IPS DF 19.7 (cell line): Measurements from ENCODE around the gene TRIB2.

Experiments
- DNase-seq: peaks from one replicate; pipeline ENCODE4 v3.0.0-alpha.2; 2013; ENCODE audit warnings: low read depth, low spot score

The TRIB2 gene

GRCh38 chr2:12697617-12698016 lies 19.1 kb upstream of the TRIB2 start:
- DNase-seq: no peak

DNA sequence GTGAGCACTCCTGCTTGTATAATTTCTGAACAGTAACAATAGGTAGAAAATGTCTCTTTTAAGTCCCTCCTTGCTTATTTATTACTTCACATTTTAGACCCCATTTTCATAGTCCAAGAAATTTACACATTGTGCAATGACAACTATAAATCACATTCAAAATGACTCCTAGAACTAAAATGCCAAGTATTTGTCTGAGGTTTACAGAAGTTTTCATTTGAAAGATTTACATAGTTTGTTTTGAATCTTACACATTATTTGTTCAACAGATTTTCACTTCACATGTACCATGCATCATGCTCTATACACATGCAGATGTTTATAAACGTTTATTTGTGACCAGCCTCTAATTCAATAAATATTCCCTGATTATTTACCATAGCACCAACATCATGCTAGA lies 15.7 kb upstream of the TRIB2 start:
- no peak for DNase-seq

DNA sequence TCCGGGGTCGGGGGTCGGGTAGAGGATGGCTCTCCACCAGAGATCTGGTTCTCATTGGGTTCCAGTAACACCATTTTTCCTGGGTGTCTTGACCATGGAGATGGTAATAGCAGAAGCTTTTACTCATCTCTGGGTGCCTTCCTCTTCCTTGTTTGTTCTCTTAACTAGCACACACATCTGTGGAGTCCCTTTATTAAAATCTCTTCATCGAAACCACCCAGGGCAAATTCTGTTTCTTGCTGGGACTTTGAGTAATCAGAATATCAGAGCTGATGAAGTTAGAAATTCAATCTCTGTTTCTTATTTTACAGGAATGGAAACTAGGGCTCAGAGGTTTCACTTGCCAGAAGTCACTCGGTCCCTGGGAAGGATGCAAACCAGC lies 15.0 kb upstream of the TRIB2 start:
- no peak for DNase-seq

DNA sequence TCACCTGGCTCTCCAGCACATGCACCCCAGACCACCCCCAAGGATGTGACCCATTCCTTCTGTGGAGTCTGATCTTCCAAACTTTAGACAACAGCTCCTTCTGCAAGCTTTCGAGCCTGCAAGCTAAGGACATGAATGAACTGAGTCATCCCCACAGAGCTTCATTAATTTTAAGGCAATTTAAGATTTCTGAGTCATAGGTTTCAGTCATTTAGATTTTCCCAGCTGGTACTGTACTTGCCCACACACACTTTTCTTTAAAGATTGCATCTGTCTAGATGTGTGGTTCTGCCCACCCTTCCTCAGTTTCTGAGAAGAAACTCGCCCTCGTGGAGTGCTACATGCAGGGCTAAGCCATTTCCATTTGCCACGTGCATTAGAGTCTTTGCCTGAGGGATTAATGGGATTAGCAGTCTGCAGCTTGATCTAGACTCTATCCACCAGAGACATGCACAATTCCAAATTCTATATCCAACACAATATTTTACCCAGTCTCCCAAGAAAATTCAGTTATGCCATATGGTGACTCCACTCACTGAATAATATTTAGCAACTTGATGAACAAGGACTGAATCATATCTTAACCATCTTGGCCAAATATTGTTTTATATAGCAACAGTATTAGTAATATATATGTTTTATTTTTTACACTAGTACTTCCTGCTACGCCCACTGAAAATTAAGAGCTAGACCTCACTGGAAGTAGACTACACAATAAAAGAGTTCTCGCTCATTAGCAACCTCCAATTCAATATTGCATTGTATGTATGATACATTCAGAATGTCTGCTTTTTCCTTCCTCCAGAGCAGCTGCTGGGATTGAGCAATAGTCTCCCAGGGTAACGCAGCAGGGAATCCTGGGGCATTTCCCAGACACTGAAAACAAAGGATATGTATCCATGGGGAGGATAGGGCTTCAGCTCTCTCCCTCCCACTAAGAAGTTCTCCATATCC lies 14.3 kb upstream of the TRIB2 start:
- no peak for DNase-seq

- no peak for DNase-seq
Observed at GRCh38 chr2:12704378-12704777, 12.4 kb upstream of the TRIB2 start.

DNA sequence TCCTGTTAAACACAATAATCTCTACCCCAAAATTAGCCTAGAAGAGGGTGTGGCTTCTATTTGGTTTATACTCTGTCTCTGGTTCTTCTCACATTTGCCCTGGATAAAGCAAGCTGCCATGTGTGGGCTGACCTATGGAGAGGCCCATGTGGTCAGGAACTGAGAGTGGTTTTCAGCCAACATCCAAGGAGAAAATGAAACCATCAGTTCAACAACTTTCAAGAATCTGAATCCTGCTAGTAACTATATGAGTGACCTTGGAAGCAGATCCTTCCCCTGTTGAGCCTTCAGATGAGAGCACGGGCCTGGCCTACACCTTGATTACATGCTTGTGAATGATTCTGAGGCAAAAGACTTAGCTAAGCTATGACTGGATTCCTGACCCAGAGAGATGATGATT lies 11.5 kb upstream of the TRIB2 start:
- no peak for DNase-seq

DNA sequence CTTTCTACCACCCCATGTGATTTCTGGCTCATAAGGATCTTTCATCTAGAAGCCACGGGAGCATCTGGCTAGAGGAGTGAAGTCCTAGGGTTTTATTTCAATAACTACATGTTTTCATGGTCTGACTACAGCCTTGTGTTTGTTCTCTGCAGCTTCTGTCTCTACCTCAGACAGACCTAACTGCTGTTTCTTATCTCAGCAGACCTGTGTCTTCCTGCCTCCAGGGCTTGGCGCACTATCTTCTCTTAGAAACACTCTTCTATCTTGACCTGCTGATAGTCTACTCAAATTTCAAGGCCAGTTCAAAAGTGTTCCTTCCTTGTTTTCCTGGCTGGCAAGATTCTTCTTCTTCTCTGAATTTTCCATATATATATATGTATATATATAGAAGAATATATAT lies 11.0 kb upstream of the TRIB2 start:
- no peak for DNase-seq

DNA sequence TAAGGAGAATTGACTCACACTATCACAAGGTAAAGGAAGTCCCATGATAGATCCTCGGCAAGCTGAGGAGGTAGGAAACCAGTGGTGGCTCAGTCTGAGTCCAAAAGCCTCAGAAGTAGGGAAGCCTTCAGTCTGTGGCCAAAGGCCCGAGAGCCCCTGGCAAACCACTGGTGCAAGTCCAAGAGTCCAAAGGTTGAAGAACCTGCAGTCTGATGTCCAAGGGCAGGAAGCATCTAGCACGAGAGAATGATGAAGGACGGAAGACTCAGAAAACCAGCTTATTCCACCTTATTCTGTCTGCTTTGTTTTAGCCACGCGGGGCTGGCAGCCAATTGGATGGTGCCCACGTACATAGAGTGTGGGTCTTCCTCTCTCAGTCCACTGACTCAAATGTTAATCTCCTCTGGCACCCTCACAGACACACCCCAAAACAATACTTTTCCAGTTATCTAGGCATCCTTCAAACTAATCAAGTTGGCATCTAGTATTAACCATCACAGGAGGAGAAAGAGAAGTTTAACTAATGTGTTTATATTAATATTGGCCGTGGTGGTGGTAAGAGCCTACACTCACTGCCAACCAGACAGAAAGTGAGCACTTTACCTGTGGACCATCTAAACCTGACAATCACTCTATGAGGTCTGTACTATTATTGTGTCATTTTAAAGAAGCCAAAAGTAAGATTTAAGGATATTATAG lies 8.1 kb upstream of the TRIB2 start:
- DNase-seq: no peak

GRCh38 chr2:12709207-12709522 lies 7.6 kb upstream of the TRIB2 start:
- no peak for DNase-seq

DNA sequence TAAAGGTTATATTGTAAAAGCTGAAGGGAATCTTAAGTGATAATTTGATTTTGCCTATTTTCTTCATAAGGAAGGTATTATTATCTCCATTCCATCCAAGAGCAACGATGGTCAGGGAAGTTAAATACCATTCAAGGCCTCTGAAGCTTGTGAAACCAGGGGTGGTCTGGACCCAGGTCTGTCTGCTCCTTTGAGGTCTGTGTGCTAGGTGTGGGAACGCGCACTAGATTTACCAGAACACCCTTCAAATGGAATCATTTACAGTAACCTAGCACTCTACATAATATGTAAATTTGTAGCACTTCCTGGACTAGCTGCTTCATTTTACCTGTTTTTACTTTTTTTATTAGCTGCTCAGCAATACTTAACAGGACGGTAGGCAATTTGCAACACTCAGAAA lies 6.4 kb upstream of the TRIB2 start:
- no peak for DNase-seq

- DNase-seq: no peak
Observed at GRCh38 chr2:12711339-12711738, 5.4 kb upstream of the TRIB2 start.

DNA sequence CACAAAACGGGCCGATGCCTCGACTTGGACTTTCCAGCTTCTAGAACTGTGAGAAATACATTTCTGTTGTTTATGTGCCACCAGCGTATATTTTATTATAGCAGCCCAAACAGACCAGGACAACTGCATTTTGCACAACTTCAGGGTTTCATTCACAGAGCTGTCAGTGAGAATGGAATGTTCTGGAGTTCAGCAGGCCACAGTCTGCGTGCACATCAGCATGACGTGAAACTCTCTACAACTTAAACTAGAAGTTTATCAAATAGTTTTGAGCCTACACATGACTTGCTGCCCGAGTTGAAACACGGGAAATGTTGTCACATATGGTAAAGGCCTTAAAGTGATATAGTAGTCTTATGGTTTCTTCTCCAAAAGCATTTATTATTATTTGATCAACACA lies 3.9 kb upstream of the TRIB2 start:
- no peak for DNase-seq

- DNase-seq: no peak
Observed at GRCh38 chr2:12714391-12715221, 2.1 kb upstream of the TRIB2 start.

DNA sequence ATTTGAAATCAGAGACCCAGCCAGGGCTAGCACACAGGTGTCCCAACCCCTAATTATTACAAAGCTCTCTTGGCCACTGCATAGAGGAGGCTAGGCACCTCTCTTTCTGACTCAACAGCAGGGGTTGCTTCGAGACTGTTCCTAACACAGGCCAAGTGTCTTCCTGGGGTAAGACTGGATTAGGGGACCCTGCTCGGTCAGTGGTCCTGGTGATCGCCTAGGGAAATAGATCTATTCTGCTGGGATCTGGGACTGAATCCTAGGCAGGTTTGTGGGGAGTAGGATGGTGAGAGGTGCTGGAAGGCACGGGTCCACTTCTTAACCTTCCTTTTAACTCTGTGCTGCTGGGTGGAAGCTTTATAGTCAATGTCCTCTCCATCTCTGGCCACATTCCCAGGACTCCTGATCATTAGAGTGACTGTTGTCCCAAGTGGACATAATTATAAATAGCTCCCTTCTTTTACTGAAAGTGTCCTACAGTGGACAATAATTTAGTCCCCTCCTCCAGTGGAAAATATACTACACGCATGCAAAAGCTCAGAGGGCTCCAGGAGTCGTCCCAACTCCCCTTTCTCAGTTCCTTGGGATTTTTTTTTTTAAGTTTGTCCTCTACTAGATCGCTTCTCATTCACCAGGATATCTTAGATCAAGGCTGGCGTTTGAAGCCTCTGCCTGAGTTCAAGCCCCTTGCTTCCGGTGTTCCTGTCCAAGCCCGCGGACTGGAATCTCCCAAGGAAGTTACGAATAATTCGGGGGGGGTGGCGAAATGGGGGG lies 1.3 kb upstream of the TRIB2 start:
- no peak for DNase-seq

DNA sequence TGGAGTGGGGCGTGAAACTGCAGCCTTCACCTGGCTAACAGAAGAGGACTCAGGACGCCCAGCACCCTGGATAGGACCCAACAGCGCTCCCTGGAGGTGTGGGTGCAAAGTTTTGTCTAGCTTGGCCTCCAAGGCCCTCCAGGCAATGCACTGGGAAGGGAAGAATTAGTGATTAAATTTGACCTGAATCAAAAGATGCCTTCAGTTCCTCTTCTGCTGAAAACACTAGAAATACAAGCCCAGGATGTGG lies 779 bp upstream of the TRIB2 start:
- no peak for DNase-seq

DNA sequence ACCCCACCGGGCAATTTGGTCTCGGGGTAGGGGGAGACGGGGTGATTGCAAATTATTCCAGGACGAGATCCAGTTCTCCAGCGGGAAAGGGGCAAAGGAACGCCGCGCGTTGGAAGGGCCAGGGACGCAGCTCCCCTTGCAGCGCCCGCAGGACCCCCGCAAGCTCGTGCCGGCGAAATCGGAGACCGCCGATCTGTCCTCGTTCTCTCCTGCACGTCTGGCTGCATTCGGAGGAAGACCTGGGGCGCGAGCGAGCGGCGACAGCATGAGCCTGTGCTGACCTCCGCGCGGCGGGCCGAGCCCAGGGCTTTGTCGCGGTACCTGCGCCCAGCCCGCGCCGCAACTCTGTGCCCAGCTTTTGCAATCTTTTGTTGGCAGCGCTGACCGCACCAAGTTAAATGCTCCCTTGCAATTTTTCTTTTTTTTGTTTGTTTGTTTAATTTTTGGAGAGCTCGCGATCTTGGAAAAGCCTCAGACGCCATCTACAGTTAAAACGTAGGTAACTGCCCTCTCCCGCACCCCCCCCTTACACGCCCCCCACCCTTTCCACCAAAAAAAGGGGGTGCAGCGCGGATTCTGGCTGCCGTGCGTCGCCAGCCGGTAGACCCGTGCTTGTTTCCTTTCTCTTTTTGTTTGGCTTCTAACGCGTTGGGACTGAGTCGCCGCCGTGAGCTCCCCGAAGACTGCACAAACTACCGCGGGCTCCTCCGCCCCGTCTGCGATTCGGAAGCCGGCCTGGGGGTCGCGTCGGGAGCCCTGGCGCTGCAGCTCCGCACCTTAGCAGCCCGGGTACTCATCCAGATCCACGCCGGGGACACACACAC lies 667 bp downstream of the TRIB2 start:
- DNase-seq: no peak

GRCh38 chr2:12718015-12718671 lies 1.4 kb downstream of the TRIB2 start:
- DNase-seq: no peak

DNA sequence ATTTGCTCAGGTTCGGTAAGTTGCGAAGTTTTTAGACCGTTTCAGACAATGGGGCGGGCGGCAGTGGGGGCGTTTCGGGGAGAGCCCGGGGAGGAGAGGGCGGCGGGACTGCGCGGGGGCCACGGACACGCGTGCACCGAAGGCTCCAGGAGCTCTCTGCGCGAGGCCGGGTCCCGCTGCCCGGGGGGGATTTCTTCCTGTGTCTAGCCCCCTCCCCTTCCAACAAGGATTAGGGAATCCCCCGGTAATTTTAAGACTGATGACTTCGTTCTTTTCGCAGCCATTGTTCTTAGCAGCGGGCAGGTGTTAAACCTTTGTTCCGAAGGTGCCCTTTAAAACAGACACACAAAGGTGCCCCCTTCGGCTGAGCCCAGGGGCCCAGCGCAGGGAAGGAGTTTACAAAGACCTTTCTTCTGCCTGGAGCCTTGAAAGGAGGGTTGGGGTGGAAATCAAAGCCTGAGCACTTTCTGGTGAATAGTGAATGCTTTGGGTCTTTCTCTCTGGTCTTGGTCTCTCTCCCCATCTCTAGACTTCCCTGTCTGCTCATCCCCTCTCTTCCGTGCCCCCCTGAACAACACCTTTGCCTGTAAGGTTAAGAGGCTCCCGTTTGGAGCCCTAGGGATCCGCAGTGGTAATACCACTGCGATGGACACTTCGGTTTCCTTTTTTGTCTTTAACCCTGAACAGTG lies 2.1 kb downstream of the TRIB2 start:
- DNase-seq: no peak

- no peak for DNase-seq
Observed at GRCh38 chr2:12719400-12720277, 2.9 kb downstream of the TRIB2 start.
